ENCODE data around the gene CNPY1. TPM values are rescaled to one million over a fixed set of nuclear protein-coding genes. Genes with fewer than 3 reads are reported as not detected.

CNPY1 gene
- total and polyA plus RNA-seq, 2 of the 8 experiments (the other 6 are each of a cell fraction or from before 2014, with no cell fraction given), result not detected

DNA sequence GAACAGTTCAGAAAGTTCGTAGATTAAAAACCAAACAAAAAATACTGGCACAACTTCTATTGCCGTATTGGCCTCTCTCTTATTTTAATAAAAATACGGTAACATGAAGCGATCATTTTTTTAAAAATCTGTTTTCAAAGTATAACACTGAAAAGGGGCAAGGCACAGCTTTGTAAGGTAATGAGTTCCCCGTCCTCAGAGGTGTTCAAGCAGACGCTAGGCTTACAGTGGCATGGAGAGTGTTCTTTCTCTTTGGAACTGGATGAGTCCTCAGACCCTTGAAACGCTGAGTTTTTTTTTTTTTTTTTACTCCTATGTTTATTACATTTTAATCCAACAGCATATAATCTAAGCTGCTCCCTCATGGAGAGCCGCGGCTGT, 80.6 kb downstream of the CNPY1 start:
- Histone ChIP-seq H4K5ac (ENCODE audit: insufficient read length, low read depth, low read length) (no peak overlapping the region), H3K23me2 (ENCODE audit: low read depth, low read length) (peaks cover 4% of the 10 kb centered on the region; the same call in 1 of the 2 replicates), H3K9ac (replicated peaks in 1 of 4; ENCODE audit: extremely low read depth in 1 of 4, low read depth in 3 of 4, low read length in 3 of 4) (no peak overlapping the region), H4K20me1 (replicated peaks in 1 of 2; ENCODE audit: control insufficient read depth in 1 of 2, insufficient read depth in 2 of 2, low read length in 2 of 2) (peaks cover 26 to 46% of the 10 kb centered on the region in 2 experiments), H3K27ac (ENCODE audit: low read depth, low read length) (no peak overlapping the region), H2BK5ac (ENCODE audit: low read depth, low read length) (no peak overlapping the region), H2BK12ac (ENCODE audit: low read depth, low read length) (no peak overlapping the region), H3K9me3 (ENCODE audit: insufficient read depth in 2 of 2, low read depth in 1 of 2, low read length in 1 of 2) (no peaks in the 10 kb centered on the region), H3K4me1 (replicated peaks in 1 of 4; ENCODE audit: control insufficient read depth in 3 of 4, insufficient read depth in 4 of 4, low read length in 3 of 4) (peaks cover 0 to 17% (median 8%) of the 10 kb centered on the region in 4 experiments; a peak in 5 of 7 replicates), H3K4me3 (ENCODE audit: extremely low read depth in 1 of 4, insufficient read depth in 2 of 4, low read depth in 3 of 4, low read length in 4 of 4) (no peak overlapping the region), H3K36me3 (ENCODE audit: control insufficient read depth in 2 of 4, insufficient read depth in 4 of 4, low read length in 3 of 4) (no peaks in the 10 kb centered on the region), H3K18ac (ENCODE audit: extremely low read depth, low read length) (no peak overlapping the region), H3K4ac (replicated peaks; ENCODE audit: insufficient read length, low read depth, low read length) (no peak overlapping the region), H4K8ac (ENCODE audit: extremely low read depth, insufficient read depth, low read length) (no peak overlapping the region), H2BK15ac (ENCODE audit: low read length) (no peak overlapping the region), H4K91ac (replicated peaks; ENCODE audit: insufficient read length, low read length) (no peak overlapping the region), H3K27me3 (replicated peaks in 1 of 4; ENCODE audit: control insufficient read depth in 3 of 4, extremely low read depth in 1 of 4, insufficient read depth in 3 of 4, low read length in 3 of 4) (peaks cover 94 to 100% (median 98%) of the 10 kb centered on the region in 4 experiments), H2BK20ac (ENCODE audit: low read length) (no peak overlapping the region), H3K14ac (ENCODE audit: insufficient read length) (no peak overlapping the region), H2AFZ (ENCODE audit: low read length) (no peak overlapping the region), H3K4me2 (ENCODE audit: insufficient read depth in 1 of 2, low read depth in 2 of 2, low read length in 2 of 2) (no peak overlapping the region; a peak in 1 of 4 replicates), H3K79me2 (ENCODE audit: control insufficient read depth in 1 of 2, insufficient read depth in 2 of 2, low read length in 2 of 2) (no peaks in the 10 kb centered on the region), H3K23ac (ENCODE audit: insufficient read length) (no peak overlapping the region), H3K56ac (replicated peaks; ENCODE audit: insufficient read length, low read depth, low read length) (no peak overlapping the region), H3K79me1 (ENCODE audit: low read depth, low read length) (no peaks in the 10 kb centered on the region), H2BK120ac (replicated peaks; ENCODE audit: low read depth, low read length) (no peak overlapping the region), H2AK5ac (ENCODE audit: low read depth, low read length) (no peak overlapping the region)
- CTCF ChIA-PET (ENCODE audit: partially characterized antibody), result interaction anchor here (0.6 to 1.8 kb wide), 11 partner anchors 15 to 109 kb away, joined by 3 to 9 read pairs (median 3); no protein-coding TSS in a partner anchor
- no peak for FAIRE-seq
- 17% methylated on average over 9 of the region's 9 CpGs; no CpG with 5 or more reads in 1 of the 2 experiments for WGBS, 2 experiments (ENCODE audit: extremely low coverage in 1 of 2, insufficient coverage in 1 of 2, insufficient read length in 1 of 2, insufficient replicate concordance in 2 of 2, low coverage in 1 of 2, low lambda C conversion rate in 2 of 2, missing lambda C conversion rate in 1 of 2)
- POLR2A ChIA-PET (ENCODE audit: partially characterized antibody), result interaction anchor here (1.1 to 1.9 kb wide), 3 partner anchors 15 to 93 kb away, joined by 3 to 4 read pairs (median 4); no protein-coding TSS in a partner anchor
- TF ChIP-seq JUN (IDR thresholded peaks at IDR 0.05; ENCODE audit: low read depth, low read length) (no peak), KDM1A (IDR thresholded peaks at IDR 0.05; ENCODE audit: borderline replicate concordance, low read length) (peak; percentile 62), SUZ12 (IDR thresholded peaks at IDR 0.05; ENCODE audit: low read length) (0 out of 2 replicates have a peak, but pooled peaks have one; percentile 7), HDAC2 (IDR thresholded peaks at IDR 0.05; ENCODE audit: borderline replicate concordance in 1 of 2, low read depth in 2 of 2, low read length in 2 of 2) (peak in 1 of 2 experiments; percentile 37; a peak in 1 of 4 replicates)
- no peak for DNase-seq (ENCODE audit: low read depth in 1 of 2, low spot score in 2 of 2)

All from H1 (cell line).